Ovary (tissue), 9 donors: ENCODE data around the gene BCO1. TPM values are rescaled to one million over a fixed set of nuclear protein-coding genes. Genes with fewer than 3 reads are reported as not detected.

Source experiments
- DNase-seq, 5 donors: peaks; one replicate each; pipeline ENCODE4 v3.0.0-alpha.2; 2019 to 2020
- H3K27ac ChIP-seq, 2 donors: fragments of 200-600 bp; one replicate each; pipeline versions ENCODE4 v1.5.1 to v1.8.0; 2019 to 2022
- H3K27me3 ChIP-seq: fragments of 200-600 bp; one replicate; pipeline ENCODE4 v1.8.0; 2022
- H3K36me3 ChIP-seq: fragments of 200-600 bp; sonication (generic); one replicate; pipeline ENCODE4 v1.5.1; 2019
- H3K4me1 ChIP-seq: one replicate; pipeline ENCODE4 v1.8.1; 2013; ENCODE audit warnings: mild to moderate bottlenecking, moderate library complexity; ENCODE audit not compliant: insufficient read depth
- H3K4me3 ChIP-seq: fragments of 200-600 bp; sonication (generic); one replicate; pipeline ENCODE4 v1.5.1; 2017
- H3K9me3 ChIP-seq, 2 donors: fragments of 200-600 bp in 1 of 2; sonication (generic) in 1 of 2; one replicate each; pipeline versions ENCODE4 v1.5.1 to v1.8.1; 2013 to 2019; ENCODE audit warnings: mild to moderate bottlenecking in 1 of 2, moderate library complexity in 1 of 2
- EP300 ChIP-seq: sonication (generic); formaldehyde crosslinking; IDR thresholded peaks from one replicate; pipeline ENCODE4 v1.6.1; 2017; ENCODE audit warnings: antibody characterized with exemption
- POLR2A ChIP-seq: fragments of 450-650 bp; IDR thresholded peaks from one replicate; pipeline ENCODE4 v1.6.1; 2017; ENCODE audit warnings: antibody characterized with exemption, mild to moderate bottlenecking, moderate library complexity
- WGBS, 3 donors: extraction: QIAGEN DNeasy Blood & Tissue Kit in 1 of 3; methylation state at CpG; one replicate each; pipeline versions ENCODE4 v1.1.5 to v1.1.7; 2013 to 2017; 5-methylcytosine and 5-hydroxymethylcytosine counted together
- intact Hi-C, 4 donors: fragments of 100-400 bp; cut with DNase I; formaldehyde crosslinking; loops; one replicate each; pipeline versions ENCODE4 v1.11.0 to v1.15.1; 2022 to 2023
- polyA plus RNA-seq, 2 donors: library from polyadenylated mRNA; stranded (reverse); fragments of 200-250 nt in 1 of 2; fragments of 350-450 nt in 1 of 2; fragmentation: Illumina TruSeq in 1 of 2; extraction: RNeasy Lipid Tissue Mini Kit (QIAGEN cat#74804) in 1 of 2; gene quantifications; one replicate each; pipeline ENCODE4 v1.2.3, GENCODE V29; 2013 to 2014
- total RNA-seq, 7 donors: library from RNA; depleted of rRNA in 2 of 7; stranded (reverse); fragments of >200 nt in 2 of 7; fragmentation: NEBNext Ultra II Directional in 3 of 7; extraction: Animal tissue kit (Norgen Biotek cat#: 25700) in 3 of 7; gene quantifications; one replicate each; pipeline versions ENCODE4 v1.1.0 to v1.2.4, GENCODE V29; 2016 to 2023
- TF ChIP-seq, protein P1 (sequence below), 3 donors: fragments of 450-650 bp in 2 of 3; fragments of 200-600 bp in 1 of 3; IDR thresholded peaks; one replicate each; pipeline versions ENCODE4 v1.5.1 to v1.8.0; 2016 to 2022; ENCODE audit warnings: antibody characterized with exemption in 3 of 3, mild to moderate bottlenecking in 1 of 3
- donor health status: DM: no; HTN: no; CAD: no; lungs with moderate emphysema.
- donor health status: DM: no; HTN: no; CAD: no.
- donor health status: Bipolar disorder and iron deficiency.
- donor health status: DM: yes; HTN: yes; CAD: no.
- donor health status: DM: no; HTN: no; CAD: no.
- donor health status: DM: yes; HTN: yes; CAD: no.

BCO1 gene
- total and polyA plus RNA-seq, 9 donors: 0.45 to 2.5 (median 0.87) TPM

DNA sequence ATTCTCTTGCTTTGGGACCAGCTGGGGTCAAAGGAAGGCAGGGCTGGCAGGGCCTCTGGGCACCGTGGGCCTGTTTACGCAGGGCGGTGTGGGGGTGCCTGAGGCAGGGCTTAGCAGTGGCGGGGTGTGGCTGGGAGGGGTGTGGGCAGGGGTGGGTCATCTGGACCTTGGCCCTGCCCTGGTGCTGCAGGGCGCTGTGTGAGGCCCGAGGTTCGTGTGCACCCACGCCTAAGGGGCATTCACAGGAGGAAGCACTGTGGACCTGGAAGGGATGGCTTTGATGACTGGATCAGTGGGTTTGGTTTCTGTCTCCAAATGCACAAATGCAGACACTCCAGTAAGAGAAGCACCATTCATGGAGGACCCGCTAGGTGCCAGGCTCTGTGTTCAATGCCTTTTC lies 37.3 kb downstream of the BCO1 start:
- WGBS, 3 donors: 90 to 95% (median 92%) methylated on average over 9 of the region's 9 CpGs
- no peaks in the 10 kb centered on the region for H3K4me1 ChIP-seq
- intact Hi-C loops: no loop called here
- no peak for DNase-seq
- TF ChIP-seq, protein P1, sequence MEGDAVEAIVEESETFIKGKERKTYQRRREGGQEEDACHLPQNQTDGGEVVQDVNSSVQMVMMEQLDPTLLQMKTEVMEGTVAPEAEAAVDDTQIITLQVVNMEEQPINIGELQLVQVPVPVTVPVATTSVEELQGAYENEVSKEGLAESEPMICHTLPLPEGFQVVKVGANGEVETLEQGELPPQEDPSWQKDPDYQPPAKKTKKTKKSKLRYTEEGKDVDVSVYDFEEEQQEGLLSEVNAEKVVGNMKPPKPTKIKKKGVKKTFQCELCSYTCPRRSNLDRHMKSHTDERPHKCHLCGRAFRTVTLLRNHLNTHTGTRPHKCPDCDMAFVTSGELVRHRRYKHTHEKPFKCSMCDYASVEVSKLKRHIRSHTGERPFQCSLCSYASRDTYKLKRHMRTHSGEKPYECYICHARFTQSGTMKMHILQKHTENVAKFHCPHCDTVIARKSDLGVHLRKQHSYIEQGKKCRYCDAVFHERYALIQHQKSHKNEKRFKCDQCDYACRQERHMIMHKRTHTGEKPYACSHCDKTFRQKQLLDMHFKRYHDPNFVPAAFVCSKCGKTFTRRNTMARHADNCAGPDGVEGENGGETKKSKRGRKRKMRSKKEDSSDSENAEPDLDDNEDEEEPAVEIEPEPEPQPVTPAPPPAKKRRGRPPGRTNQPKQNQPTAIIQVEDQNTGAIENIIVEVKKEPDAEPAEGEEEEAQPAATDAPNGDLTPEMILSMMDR (IDR thresholded peaks at IDR 0.05): no peak
- TF ChIP-seq EP300 (no peak), POLR2A (no peak)
- no peak overlapping the region for H3K27ac ChIP-seq
- no peaks in the 10 kb centered on the region for H3K36me3 ChIP-seq
- H3K27me3 ChIP-seq: no peaks in the 10 kb centered on the region
- no peak overlapping the region for H3K4me3 ChIP-seq
- no peaks in the 10 kb centered on the region for H3K9me3 ChIP-seq

DNA sequence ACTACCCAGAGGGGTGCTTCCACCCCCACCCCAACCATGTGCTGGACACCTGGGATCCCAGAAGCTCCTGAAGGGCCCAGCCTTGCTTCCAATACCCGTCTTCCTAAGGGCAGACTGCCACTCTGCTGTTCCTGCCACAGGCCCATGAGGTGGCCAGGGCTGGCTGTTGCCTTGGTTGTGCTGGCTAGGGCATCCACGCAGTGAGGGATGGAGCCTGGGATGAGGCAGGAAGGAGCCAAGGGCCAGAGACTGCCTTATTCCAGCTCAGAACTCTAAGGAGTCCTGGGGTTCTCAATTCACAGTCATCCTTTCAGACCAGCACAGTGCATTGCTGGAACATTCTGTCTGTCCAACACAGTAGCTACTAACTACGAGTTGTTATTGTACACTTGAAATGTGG lies 37.8 kb downstream of the BCO1 start:
- no peak for DNase-seq

DNA sequence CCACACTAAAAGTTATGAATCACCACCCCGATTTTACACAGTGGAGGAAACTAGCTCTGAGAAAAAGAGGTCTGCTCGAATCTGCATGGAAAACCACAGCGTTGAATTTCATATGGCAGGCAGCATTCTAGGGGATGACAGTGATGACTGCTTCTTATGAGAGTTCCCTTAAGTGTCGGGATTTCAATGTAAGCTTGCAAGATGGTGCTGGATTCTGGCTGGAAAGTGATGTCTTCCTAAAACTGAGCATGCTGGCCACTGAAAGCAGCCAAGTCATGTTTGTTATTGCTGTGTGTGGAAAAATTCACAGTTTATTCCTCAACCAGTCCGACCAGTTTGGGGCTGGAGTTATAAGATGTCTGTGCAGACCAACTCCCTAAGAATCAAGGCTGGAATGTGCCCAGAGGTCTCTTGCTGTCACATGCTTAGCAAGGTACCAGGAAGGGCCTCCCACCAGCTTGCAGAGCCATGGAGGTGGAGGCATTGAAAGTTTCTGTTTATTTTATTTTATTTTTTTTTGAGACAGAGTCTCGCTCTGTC lies 39.1 kb downstream of the BCO1 start:
- H3K27ac ChIP-seq: no peak overlapping the region
- WGBS, 3 donors: 79 to 83% (median 81%) methylated on average over 6 of the region's 6 CpGs
- H3K4me3 ChIP-seq: no peak overlapping the region
- TF ChIP-seq POLR2A (no peak), EP300 (no peak)
- TF ChIP-seq, protein P1 (IDR thresholded peaks at IDR 0.05): no peak
- H3K9me3 ChIP-seq: no peaks in the 10 kb centered on the region
- no peaks in the 10 kb centered on the region for H3K27me3 ChIP-seq
- no peak for DNase-seq
- intact Hi-C loops: no loop called here
- no peaks in the 10 kb centered on the region for H3K4me1 ChIP-seq
- no peaks in the 10 kb centered on the region for H3K36me3 ChIP-seq

More for the DNA sequence above, 37.8 kb downstream of the BCO1 start:
- no peaks in the 10 kb centered on the region for H3K27me3 ChIP-seq
- 91 to 99% (median 93%) methylated on average over 3 of the region's 3 CpGs for WGBS, 3 donors
- TF ChIP-seq POLR2A: no peak
- TF ChIP-seq, protein P1 (IDR thresholded peaks at IDR 0.05): no peak
- TF ChIP-seq EP300: no peak
- no peaks in the 10 kb centered on the region for H3K36me3 ChIP-seq
- no peak overlapping the region for H3K4me3 ChIP-seq
- no peak overlapping the region for H3K27ac ChIP-seq
- H3K9me3 ChIP-seq: no peaks in the 10 kb centered on the region
- H3K4me1 ChIP-seq: no peaks in the 10 kb centered on the region
- intact Hi-C loops: no loop called here

DNA sequence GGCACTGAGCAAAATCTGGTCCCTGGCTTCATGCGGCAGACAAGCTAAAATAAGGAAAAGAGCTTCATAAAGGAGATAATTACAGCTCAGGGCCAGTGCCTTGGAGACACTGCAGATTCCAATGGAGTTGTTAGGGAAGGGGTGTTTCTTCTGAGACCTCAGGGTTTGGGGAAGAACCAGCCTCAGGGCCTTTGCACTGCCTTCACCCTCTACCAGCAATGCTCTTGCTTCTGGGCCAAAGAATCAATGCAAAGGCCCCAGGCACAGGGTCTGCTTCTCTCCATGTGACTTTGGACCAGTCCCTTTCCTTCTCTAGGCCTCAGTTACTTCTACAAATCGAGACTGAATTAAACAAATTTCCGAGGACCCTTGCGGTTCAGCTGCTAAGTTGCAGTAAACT lies 40.0 kb downstream of the BCO1 start:
- no peaks in the 10 kb centered on the region for H3K4me1 ChIP-seq
- intact Hi-C loops: no loop called here
- WGBS, 3 donors: 94 to 96% (median 96%) methylated on average over 4 of the region's 4 CpGs
- no peak overlapping the region for H3K27ac ChIP-seq
- TF ChIP-seq POLR2A: no peak
- TF ChIP-seq, protein P1 (IDR thresholded peaks at IDR 0.05): no peak
- no peaks in the 10 kb centered on the region for H3K9me3 ChIP-seq
- no peak overlapping the region for H3K4me3 ChIP-seq
- no peaks in the 10 kb centered on the region for H3K27me3 ChIP-seq
- H3K36me3 ChIP-seq: no peaks in the 10 kb centered on the region
- DNase-seq: no peak
